GM04504 (cell line): ENCODE data around the gene DOCK8.

Source experiments
- DNase-seq: peaks from one replicate; pipeline ENCODE4 v3.0.0-alpha.2; 2012; ENCODE audit warnings: low read depth

The DOCK8 gene

DNA sequence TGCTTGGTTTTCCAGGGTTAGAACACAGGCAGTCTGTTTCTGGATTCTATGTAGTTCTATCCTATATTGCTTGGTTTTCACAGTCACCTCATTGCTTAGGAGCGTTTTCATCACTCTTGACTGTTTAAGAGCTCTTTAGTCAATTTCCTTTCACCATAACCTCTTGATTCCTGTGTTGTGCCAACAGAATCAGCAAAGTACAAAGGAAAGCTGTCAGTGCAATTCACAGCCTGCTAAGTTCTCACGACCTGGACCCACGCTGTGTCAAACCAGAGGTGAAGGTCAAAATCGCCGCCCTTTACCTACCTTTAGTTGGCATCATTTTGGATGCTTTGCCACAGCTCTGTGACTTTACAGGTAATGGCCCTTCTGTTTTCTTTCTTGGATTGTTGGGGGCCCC, 199.9 kb downstream of the DOCK8 start:
- DNase-seq, result no peak

DNA sequence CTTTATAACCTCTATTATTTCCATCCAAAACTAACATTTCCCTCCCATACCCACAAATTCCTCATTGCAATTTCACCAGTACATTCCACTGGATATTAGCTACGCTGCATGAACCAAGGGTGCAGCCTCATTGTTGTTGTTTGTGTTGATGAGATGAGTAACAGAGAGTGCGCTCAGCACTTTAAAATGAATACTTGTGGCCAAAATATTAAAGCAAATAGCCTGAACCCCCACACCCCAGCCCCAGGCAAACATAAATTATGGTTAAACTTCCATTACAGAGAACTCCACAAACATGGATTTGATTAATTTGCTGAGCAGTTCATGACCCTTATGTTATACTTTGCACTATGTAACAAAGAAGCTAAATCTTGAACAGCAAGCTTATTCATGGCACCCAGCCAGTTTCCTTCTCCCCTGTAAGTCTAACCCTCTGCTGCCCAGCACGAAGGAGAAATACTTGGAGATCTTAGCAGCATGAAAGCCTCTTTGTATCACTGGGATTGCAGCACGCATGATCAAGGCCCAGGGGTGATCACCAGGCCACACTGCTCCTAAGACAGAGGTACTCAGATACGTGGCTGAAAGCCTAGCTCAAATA, 205.0 kb downstream of the DOCK8 start:
- DNase-seq, result no peak

DNA sequence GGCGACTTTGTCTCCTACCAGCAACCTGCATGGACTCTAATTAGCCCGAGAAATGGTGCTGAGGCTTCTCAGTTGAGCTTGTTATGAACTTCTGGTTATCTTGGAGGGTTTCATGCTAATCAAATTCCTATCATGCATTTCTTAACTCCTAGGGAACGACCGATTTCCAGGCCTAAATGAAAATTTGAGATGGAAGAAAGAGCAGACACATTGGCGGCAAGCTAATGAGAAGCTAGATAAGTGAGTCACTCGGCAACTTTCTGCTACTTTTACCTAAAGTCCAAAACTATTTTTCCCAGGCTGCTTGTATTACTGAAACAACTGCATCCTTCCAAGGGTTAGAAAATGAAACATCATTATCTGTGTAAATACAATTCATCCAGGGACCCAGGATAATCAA, 207.2 kb downstream of the DOCK8 start:
- no peak for DNase-seq

DNA sequence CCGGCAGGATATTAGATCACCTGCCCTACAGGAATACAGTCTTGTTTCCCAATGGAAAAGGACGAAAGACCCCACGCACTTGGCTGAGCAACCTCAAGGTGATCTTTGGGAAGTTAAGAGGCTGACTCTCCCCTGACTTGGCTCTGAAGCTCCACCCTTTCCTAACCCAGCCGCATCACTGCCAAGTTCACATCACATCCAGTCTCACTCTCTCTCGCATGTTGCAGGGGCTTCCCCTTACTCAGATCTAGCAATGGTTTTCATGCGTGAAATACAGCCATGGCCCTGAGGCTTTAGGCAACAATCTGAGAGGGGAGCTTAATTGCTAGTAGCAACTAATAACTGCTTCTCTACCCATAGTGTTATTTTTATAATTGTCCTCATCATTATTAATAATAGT, 211.6 kb downstream of the DOCK8 start:
- no peak for DNase-seq

DNA sequence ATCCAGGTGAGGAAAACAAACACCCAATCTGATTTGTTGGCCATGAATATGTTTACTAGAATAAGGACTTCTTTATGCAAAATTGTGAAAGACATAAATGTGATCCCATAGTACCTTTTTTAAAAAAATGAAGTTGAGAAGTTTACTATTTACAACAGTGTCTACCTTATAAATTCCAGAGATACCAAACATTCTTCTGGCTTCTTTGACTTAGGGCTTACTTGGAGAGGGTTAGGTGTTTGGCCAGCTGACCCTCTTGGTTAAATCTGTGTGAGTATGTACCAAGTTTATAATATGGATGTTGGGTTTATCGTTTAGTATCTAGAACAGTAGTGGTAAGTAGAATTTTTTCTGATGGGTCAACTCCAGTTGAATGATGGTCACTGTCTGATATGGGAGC, 212.3 kb downstream of the DOCK8 start:
- no peak for DNase-seq

DNA sequence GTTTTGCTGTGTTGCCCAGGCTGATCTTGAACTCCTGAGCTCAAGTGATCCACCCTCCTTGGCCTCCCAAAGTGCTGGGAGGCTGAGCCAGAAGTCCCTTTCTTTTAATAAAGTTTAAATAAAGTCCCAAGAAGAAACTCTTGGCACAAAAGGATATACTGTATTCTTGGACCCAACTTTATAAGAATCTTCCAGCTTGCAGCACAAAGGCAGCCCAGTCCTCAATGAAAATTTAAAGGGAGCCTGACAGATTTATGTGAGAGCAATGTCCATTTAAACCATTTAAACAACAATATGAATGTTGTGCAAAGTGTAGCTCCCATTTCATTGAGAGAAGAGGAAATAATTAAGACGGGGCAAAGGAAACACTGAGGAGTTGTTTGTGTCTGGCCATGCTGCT, 217.0 kb downstream of the DOCK8 start:
- DNase-seq, result no peak

DNA sequence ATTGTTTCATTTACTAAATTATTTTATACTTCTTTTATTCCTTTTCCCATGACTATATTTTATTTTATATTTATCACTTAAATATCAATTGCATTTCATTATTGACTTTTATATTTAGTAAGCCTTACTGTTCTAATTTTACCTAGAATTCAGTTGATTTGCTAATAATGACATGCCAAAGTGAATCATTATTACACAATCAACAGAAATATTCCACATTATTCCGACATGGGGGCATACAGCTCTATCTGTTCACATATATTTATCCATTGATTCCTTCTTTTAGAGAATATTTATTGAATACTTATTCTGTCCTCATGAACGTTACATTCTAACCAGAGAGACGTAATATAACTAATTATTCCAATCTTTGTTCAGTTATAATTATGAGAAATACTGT, 221.8 kb downstream of the DOCK8 start:
- DNase-seq, result no peak

DNA sequence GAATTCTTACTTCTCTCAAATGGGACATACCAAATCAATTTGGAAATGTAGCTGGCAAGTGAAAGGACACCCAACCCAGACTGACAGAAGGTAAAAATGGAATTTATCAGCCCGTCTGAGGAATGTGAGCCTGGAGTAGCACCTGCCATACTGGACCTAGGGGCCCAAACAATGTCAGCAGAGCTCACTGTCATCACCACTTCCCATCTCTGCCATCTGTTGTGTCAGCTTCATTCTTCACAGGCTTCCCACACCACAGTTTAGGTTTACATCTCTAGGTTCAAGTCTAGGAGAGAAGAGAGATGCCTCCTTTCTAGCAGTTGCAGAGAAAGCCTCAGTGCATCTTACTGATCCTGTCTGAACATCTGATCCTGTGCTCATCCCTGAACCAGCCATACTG, 222.4 kb downstream of the DOCK8 start:
- DNase-seq, result no peak

DNA sequence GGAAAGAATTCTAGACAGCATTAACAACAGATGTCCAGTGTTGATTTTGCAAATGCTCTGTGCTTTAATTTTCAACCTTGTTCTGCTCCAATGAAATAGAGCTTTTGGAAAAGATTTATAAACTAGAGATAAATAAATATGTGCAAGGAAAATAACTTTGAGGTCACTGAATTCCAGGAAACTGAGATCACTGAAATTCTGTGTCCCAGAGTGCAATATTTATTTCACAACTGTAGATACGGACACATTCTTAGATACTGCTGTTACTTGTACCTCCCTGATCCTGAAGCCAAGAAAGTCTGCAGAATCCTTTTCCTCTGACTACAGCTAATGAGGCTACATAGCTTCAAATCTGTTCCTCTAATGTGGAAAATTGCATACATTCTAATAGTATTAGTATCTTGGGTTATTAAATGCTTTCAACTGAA, 222.9 kb downstream of the DOCK8 start:
- peak; percentile 15 for DNase-seq

DNA sequence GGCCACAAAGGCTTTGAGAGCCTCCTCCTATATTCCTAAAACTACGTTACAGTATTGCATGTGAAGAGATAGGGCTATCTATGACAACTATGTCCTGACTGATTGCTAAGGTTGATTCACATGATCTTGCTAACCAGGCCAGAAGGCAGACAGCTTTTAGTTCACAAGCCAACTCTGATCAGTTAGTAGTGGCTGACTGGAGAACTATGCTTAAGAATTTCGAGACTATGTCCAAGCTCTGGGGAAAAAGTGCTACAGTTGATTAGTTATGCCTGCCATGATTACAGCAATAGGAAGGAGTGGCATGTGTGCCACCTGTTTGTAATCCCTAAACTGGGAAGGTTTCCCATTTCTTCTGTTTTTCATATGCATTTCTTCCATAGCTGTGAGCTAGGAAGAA, 223.4 kb downstream of the DOCK8 start:
- DNase-seq, result no peak

DNA sequence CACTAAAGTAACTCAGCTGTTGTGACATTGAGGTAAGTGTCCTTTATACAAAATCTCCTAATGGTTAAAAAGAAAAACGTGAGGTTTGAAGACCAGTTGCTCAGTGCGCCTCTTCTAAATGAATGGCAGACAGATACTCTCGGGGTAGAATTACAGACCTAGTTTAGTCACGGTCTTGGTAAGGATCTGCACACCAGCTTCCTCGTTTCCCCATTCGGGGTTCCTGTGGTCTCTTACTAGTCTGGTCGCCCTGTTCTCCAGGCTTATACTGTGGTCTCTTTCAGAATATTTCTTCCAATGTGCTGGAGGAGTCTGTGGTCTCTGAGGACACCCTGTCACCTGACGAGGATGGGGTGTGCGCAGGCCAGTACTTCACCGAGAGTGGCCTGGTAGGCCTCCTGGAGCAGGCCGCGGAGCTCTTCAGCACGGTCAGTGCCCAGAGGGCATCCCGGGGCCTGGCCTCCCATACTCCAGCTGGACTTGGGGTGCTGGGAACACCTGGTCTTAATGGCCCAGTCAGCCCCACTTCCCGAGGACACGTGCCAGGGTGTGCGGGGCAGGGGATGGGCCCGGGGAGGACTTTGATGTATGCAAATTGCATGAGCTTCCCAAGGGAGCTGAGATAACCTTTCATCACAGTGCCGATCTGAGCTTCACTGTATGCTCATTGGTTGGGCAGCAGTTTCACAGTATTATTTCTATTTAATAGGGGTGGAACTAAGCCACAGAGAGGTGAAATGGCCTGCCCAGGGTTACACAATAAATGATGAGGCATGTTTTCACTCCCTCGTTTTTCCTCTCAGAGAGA, 224.5 kb downstream of the DOCK8 start:
- DNase-seq, result no peak

DNA sequence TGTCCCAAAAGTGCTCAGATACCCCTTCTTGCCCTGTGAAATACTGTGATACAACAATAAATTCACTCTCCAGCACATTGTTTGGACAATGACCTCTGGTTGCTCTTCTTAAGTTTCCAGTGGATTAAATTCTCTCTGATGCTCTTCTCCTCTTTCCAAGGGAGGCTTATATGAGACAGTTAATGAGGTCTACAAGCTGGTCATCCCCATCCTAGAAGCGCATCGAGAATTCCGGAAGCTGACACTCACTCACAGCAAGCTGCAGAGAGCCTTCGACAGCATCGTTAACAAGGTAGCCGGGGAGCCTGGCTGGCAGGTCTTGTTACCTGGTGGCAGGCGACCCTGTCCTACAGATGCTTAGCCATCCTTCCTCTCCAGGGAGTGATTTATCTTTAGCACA, 226.5 kb downstream of the DOCK8 start:
- DNase-seq, result no peak

DNA sequence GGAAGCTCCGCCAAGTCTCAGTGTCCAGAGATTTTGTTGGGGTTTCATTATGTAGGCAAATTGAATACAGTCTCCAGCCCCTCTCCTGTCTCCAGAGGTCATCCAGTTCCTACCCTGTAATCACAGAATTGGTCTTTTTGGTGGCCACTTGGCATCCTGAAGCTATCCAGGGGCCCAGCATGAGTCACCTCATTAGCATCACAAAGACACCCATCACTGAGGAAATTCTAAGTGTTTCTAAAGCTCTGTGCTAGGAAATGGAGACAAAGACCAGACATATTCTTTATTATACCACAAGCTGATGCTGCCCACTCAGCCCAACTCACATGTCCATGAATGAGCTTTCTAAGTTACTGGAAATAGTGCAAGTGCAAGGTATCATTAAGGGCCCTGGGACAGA, 229.9 kb downstream of the DOCK8 start:
- no peak for DNase-seq

DNA sequence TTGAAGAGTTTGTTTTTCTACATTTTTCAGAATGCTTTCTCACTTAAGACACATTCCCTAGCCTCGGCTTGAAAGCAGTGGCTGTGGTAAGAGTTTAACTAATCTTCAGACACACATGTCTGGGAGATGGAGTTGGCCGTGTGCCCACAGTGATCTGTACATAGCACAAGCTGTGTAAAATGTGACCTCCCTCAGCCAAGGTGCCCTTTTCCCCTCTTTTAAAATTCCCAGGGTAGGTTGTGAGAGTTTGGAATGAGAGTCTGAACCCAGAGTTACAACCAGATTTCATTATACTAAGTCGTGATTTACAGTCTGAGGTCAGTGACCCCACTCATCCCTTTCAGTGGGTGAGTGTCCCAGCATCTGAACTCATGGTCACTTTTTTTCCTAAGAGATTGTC, 230.4 kb downstream of the DOCK8 start:
- DNase-seq, result no peak

DNA sequence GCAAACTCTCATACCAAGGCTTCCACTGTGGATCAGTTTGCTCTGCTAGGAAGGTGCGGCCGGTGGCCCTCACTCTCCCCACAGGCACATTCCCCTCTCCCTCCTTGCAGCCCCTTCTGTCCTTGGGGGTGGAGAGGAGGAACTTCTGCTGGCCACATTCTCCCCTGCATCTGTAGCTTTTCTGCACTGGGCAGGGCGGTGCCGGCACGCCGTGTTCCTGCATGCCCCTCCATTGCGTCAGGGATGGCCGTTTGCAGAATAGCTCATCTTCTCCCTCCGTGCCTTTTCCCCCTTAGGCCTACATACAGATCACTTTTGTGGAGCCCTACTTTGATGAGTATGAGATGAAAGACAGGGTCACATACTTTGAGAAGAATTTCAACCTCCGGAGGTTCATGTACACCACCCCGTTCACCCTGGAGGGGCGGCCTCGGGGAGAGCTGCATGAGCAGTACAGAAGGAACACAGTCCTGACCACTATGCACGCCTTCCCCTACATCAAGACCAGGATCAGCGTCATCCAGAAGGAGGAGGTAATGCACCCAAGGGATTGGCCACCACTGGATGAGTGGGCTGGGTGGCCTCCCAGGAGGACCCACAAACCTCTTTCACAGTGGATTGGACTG, 231.5 kb downstream of the DOCK8 start:
- no peak for DNase-seq

DNA sequence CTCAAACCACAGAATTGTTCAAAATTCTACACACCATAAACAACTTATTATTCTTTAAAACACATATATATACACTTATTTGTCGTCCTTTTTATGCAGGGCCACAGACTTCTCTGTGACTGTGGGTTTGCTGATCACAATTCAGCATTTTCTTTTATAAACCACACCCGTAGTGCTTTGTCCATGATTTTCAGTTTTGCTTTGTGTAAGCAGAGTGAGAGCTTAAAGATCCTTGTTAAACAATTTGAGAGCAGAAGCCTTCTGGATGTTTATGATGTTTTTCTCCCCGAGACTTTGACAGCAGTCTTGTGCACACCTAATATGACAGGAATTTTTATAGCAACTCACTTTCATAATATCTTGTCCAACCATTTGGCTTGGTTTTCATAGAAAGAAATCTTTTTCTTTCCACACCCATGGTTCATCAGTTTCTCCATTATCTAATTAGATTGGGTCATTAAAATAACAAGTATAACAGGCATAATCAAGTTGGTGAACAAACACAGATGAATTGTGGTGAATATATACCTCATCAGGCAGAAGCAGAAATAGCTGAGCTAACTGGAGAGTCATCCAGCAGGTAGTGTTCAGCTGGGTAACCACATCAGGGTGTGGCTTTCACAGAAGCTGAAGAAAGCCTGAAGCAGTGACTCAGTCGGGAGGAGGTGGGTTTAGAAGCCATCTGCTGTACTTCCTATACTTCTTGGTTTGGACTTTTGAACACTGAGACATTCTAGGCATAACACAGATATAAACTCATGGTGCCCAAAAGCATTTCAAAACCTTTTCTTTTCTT, 232.8 kb downstream of the DOCK8 start:
- no peak for DNase-seq

DNA sequence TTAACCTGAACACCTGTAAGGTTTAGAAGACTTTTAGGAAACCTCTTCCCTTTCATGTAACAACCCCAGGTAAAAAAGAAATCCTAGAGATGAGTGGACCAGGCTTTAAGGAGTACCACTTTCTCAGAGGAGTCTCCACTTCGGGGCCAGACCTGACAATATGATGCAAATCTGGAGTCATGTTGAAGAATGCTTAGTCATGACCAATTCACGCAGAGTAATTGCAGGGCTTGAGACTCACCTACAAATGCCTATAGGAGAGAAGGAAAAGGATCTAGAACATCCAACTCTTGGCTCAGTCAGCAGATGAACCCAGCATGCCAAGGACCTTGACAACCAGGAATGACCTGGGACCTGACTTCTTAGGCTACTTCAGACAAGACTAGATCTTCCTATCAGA, 235.4 kb downstream of the DOCK8 start:
- DNase-seq, result no peak

DNA sequence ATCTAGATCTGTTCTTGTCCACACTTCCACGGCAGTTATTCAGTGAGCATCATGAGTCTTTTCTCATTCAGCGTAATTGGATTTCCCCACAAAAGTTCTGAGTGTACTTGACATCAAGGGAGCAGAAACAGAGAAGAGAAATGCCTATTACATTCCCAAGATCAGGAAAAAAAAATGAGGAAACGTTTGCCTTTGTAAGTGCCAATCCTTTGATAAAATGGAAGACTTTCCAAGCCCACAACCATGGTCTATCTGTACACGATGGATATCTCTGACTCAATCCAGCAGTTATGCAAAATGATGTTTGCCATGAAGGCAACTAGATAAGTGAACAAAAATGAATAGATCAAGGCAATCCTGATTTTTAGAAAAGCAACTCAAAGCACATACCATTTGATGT, 235.9 kb downstream of the DOCK8 start:
- DNase-seq, result no peak

DNA sequence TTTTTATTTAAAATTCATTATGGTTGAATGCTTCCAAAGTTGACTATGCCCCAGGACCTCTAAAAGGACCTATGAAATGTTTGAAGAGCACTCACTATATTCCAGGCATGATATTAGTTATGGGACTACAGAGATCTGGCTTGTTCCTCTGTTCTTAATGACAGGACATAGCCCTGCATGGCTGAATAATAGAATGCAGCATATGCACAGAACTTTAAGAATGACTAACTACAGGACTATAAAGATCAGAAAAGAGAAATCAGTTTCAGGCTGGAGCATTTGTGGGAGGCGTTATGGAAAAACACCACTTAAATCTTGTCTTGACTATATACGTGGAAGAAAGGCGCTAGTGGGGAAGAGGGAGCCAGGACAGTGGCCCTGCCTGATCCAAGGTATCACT, 239.2 kb downstream of the DOCK8 start:
- DNase-seq, result no peak

DNA sequence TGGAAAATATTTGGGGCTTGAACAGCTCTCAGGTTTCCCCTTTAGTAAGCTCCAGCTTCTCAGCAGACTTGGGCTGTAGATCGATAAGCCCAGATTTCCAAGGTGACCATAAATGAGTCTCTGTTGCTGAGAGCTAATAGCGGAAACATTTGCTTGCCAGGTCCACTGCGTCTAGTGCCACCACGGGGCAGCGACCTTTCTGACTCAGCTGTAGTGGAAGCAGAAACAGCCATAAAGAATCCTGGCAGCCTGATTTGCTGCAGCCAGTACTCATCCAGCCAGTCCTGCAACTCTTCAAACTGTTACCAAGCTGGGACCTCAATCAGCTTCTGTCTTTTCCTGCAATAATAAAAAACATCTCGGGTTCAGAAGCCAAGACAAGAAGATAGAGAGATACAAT, 241.7 kb downstream of the DOCK8 start:
- no peak for DNase-seq

DNA sequence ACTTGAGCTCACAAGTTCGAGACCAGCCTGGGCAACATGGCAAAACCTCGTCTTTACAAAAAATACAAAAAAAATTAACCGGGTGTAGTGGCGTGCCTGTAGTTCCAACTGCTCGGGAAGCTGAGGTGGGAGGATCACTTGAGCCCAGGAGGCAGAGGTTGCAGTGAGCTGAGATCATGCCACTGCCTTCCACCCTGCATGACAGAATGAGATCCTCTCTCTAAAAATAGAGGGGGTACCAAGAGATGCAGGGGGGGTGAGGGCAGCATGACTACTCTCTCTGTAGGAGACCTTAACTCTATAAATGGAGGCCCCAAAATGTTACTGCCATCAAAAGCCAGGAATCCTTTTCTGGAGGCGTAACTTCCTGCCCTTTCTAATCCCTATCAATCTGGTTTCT, 243.9 kb downstream of the DOCK8 start:
- DNase-seq, result no peak

DNA sequence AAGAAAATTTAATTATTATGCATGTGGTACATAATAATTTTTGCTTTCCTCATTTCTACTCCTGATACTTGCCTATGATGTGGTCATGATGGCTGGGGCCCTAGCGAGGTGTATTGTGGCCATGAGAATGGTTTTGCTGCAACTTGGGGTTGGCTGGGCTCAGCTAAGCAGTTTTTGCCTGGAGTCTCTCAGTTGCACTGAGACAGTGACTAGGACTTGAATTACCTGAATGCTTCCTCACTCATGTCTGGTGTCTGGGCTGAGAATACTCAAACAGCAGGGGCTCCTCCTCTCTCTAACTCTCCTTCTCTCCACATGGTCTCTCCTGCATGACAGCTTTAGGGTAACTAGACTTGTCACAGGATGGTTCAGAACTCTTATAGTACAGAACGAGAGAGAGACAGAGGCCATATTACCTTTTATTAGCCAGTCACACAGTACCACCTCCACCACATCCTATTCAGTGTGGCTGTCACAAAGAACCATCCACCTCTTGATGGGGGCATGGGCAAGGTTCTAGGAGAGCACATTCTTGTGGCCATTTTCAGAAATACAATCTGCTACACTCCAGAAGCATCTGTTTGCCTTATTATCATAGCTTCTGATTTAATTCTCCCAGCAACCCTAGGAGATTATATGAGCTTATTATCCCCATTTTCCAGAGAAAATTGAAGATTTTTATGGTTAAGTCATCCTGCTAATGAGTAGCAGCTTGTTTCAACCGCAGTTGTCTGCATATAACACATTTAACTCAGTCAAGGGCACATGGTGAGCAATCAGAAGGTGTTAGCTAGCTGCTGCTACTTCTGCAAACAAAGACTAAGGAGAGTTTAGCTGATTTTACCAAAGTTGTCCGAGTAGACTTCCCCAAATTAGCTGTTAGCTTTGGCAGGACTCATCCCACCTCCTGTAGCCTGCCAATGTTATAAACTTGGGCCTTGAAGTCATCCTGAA, 245.1 kb downstream of the DOCK8 start:
- DNase-seq, result no peak
